Calu3 (cell line): ENCODE measurements around the gene MGMT. TPM values are rescaled to one million over a fixed set of nuclear protein-coding genes. Genes with fewer than 3 reads are reported as not detected.

Experiments
- BruUV-seq: library from RNA; stranded (reverse); fragments of 400-500 nt; replicated peaks from 2 replicates; lab custom pipeline; 2021; lab: Mats Ljungman, UMichigan
- CTCF ChIA-PET: fragments of 300-600 bp; sonication (Branson Sonifier 250); formaldehyde crosslinking; loops from one replicate; lab custom pipeline; 2022; ENCODE audit warnings: antibody characterized with exemption; lab: Charles Lee
- DNase-seq: peaks from one replicate; pipeline ENCODE4 v3.0.0; 2022
- H3K27ac Mint-ChIP-seq: one replicate; pipeline ENCODE4 v1.8.0; 2022; ENCODE audit warnings: mixed read lengths; ENCODE audit not compliant: unreplicated experiment
- H3K27me3 Mint-ChIP-seq: one replicate; pipeline ENCODE4 v1.8.0; 2022; ENCODE audit warnings: mixed read lengths; ENCODE audit not compliant: unreplicated experiment
- H3K36me3 Mint-ChIP-seq: one replicate; pipeline ENCODE4 v1.8.0; 2022; ENCODE audit warnings: mild to moderate bottlenecking, moderate library complexity, mixed read lengths; ENCODE audit not compliant: insufficient read depth, unreplicated experiment
- H3K4me1 Mint-ChIP-seq: one replicate; pipeline ENCODE4 v1.8.0; 2022; ENCODE audit warnings: mild to moderate bottlenecking, low read depth, mixed read lengths; ENCODE audit not compliant: unreplicated experiment
- H3K4me3 Mint-ChIP-seq: one replicate; pipeline ENCODE4 v1.8.0; 2022; ENCODE audit warnings: mild to moderate bottlenecking, low read depth, moderate library complexity, mixed read lengths; ENCODE audit not compliant: unreplicated experiment
- H3K9me3 Mint-ChIP-seq: one replicate; pipeline ENCODE4 v1.8.0; 2022; ENCODE audit warnings: low read depth, mixed read lengths; ENCODE audit not compliant: unreplicated experiment
- CTCF ChIP-seq: fragments of 200-600 bp; IDR thresholded peaks from one replicate; pipeline ENCODE4 v1.8.0; 2022; ENCODE audit warnings: antibody characterized with exemption; ENCODE audit not compliant: unreplicated experiment
- intact Hi-C: fragments of 100-400 bp; cut with micrococcal nuclease; formaldehyde crosslinking; loops from one replicate; pipeline ENCODE4 v1.10.0; 2022; ENCODE audit not compliant: unreplicated experiment
- total RNA-seq: library from RNA; stranded (reverse); gene quantifications from 2 replicates; pipeline ENCODE4 v1.2.3, GENCODE V29; 2022

Gene MGMT
- total RNA-seq, 1 experiment from 2014 or later, result 8.3 TPM

- Mint-ChIP-seq H3K27ac (no peak overlapping the region), H3K27me3 (no peaks in the 10 kb centered on the region), H3K4me1 (no peaks in the 10 kb centered on the region), H3K9me3 (peaks cover 2% of the 10 kb centered on the region), H3K4me3 (no peak overlapping the region), H3K36me3 (no peaks in the 10 kb centered on the region)
- no peak for TF ChIP-seq CTCF
- BruUV-seq, result no TSS peak
- CTCF ChIA-PET, result no interaction called here
- intact Hi-C loops, result no loop called here
- no peak for DNase-seq
These were observed 71.2 kb downstream of the MGMT start for GRCh38 chr10:129538236-129538635.

GRCh38 chr10:129541200-129541599, 74.2 kb downstream of the MGMT start:
- CTCF ChIA-PET, result no interaction called here
- Mint-ChIP-seq H3K36me3 (no peaks in the 10 kb centered on the region), H3K4me1 (no peaks in the 10 kb centered on the region), H3K27me3 (no peaks in the 10 kb centered on the region), H3K4me3 (no peak overlapping the region), H3K27ac (no peak overlapping the region), H3K9me3 (peaks cover 2% of the 10 kb centered on the region)
- DNase-seq, result no peak
- intact Hi-C loops, result no loop called here
- no TSS peak for BruUV-seq
- TF ChIP-seq CTCF, result no peak

GRCh38 chr10:129541748-129542487, 74.9 kb downstream of the MGMT start:
- no peaks in the 10 kb centered on the region for H3K27me3 Mint-ChIP-seq
- no peak for DNase-seq
- H3K4me1 Mint-ChIP-seq, result no peaks in the 10 kb centered on the region
- CTCF ChIA-PET, result no interaction called here
- peaks cover 2% of the 10 kb centered on the region for H3K9me3 Mint-ChIP-seq
- H3K4me3 Mint-ChIP-seq, result no peak overlapping the region
- H3K27ac Mint-ChIP-seq, result no peak overlapping the region
- BruUV-seq, result no TSS peak
- no peak for TF ChIP-seq CTCF
- H3K36me3 Mint-ChIP-seq, result no peaks in the 10 kb centered on the region
- intact Hi-C loops, result no loop called here

- Mint-ChIP-seq H3K36me3 (no peaks in the 10 kb centered on the region), H3K27ac (no peak overlapping the region), H3K9me3 (peaks cover 2% of the 10 kb centered on the region), H3K4me3 (no peak overlapping the region), H3K4me1 (no peaks in the 10 kb centered on the region), H3K27me3 (no peaks in the 10 kb centered on the region)
- TF ChIP-seq CTCF, result no peak
- intact Hi-C loops, result no loop called here
- DNase-seq, result no peak
- BruUV-seq, result no TSS peak
- CTCF ChIA-PET, result no interaction called here
These were observed 75.5 kb downstream of the MGMT start for GRCh38 chr10:129542589-129542988.
